HepG2 (cell line): ENCODE measurements around the gene TMX2. TPM values are rescaled to one million over a fixed set of nuclear protein-coding genes. Genes with fewer than 3 reads are reported as not detected.

Source experiments
- ATF5 ChIP-seq: sonication (generic); formaldehyde crosslinking; IDR thresholded peaks from 2 replicates; pipeline ENCODE4 v1.4.0; 2020; ENCODE audit warnings: mild to moderate bottlenecking, low read depth, missing genetic modification reagents
- ATRX ChIP-seq: sonication (generic); formaldehyde crosslinking; IDR thresholded peaks from 2 replicates; pipeline ENCODE4 v1.4.0; 2020; ENCODE audit warnings: missing genetic modification reagents, borderline replicate concordance
- DPF2 ChIP-seq: sonication (generic); formaldehyde crosslinking; IDR thresholded peaks from 2 replicates; pipeline ENCODE4 v1.4.0; 2020; ENCODE audit warnings: mild to moderate bottlenecking, low read depth, missing genetic modification reagents, borderline replicate concordance
- JARID2 ChIP-seq: sonication (generic); formaldehyde crosslinking; IDR thresholded peaks from 2 replicates; pipeline ENCODE4 v1.8.1; 2023; ENCODE audit warnings: missing genetic modification reagents, inconsistent platforms; ENCODE audit not compliant: insufficient replicate concordance
- KMT2B ChIP-seq: IDR thresholded peaks from 2 replicates; pipeline ENCODE4 v1.6.1; 2016; ENCODE audit warnings: missing genetic modification reagents, missing compliant biosample characterization
- MAX ChIP-seq: IDR thresholded peaks from 2 replicates; pipeline ENCODE4 v1.6.1; 2012; ENCODE audit warnings: inconsistent platforms
- MAZ ChIP-seq, 2 experiments: sonication (generic) in 1 of 2; formaldehyde crosslinking in 1 of 2; IDR thresholded peaks; 2 replicates each; pipeline versions ENCODE4 v1.5.0 to v1.6.1; 2012 to 2020; ENCODE audit warnings: low read depth in 2 of 2, mild to moderate bottlenecking in 2 of 2, borderline replicate concordance in 1 of 2, improper control_type of control experiment in 1 of 2, low read length in 1 of 2, missing genetic modification reagents in 1 of 2, moderate library complexity in 1 of 2
- MEIS2 ChIP-seq: sonication (generic); formaldehyde crosslinking; IDR thresholded peaks from 2 replicates; pipeline ENCODE4 v1.9.0; 2021; ENCODE audit warnings: mild to moderate bottlenecking, missing genetic modification reagents
- NR2F6 ChIP-seq, 2 experiments: IDR thresholded peaks; 2 replicates each; pipeline ENCODE4 v1.6.1; 2016; ENCODE audit warnings: antibody characterized with exemption in 1 of 2, mild to moderate bottlenecking in 1 of 2
- PHF5A ChIP-seq: IDR thresholded peaks from one replicate; pipeline ENCODE4 v1.6.1; 2018; ENCODE audit warnings: low read depth, missing genetic modification reagents; ENCODE audit not compliant: unreplicated experiment
- PRMT3 ChIP-seq: sonication (generic); formaldehyde crosslinking; IDR thresholded peaks from 2 replicates; pipeline ENCODE4 v1.8.1; 2022; ENCODE audit warnings: low read depth, mild to moderate bottlenecking, moderate library complexity, missing genetic modification reagents, borderline replicate concordance
- TAF15 ChIP-seq: fragments of 200-400 bp; formaldehyde crosslinking; IDR thresholded peaks from one replicate; pipeline ENCODE4 v1.6.1; 2018; ENCODE audit warnings: mild to moderate bottlenecking, low read depth, low read length; ENCODE audit not compliant: poor library complexity, severe bottlenecking
- ZMYM4 ChIP-seq: sonication (generic); formaldehyde crosslinking; IDR thresholded peaks from 2 replicates; pipeline ENCODE4 v1.8.1; 2023; ENCODE audit warnings: mild to moderate bottlenecking, missing genetic modification reagents
- ZNF407 ChIP-seq: sonication (generic); formaldehyde crosslinking; IDR thresholded peaks from one replicate; pipeline ENCODE4 v1.5.1; 2020; ENCODE audit warnings: mild to moderate bottlenecking, missing genetic modification reagents; ENCODE audit errors: not compliant biosample characterization
- ZNF605 ChIP-seq: sonication (generic); formaldehyde crosslinking; IDR thresholded peaks from 2 replicates; pipeline ENCODE4 v1.8.0; 2022; ENCODE audit warnings: mild to moderate bottlenecking, missing genetic modification reagents
- ZNF674 ChIP-seq: sonication (generic); formaldehyde crosslinking; IDR thresholded peaks from 2 replicates; pipeline ENCODE4 v1.5.0; 2020; ENCODE audit warnings: low read depth, mild to moderate bottlenecking, missing genetic modification reagents
- ZNF891 ChIP-seq: sonication (generic); formaldehyde crosslinking; IDR thresholded peaks from 2 replicates; pipeline ENCODE4 v1.5.0; 2020; ENCODE audit warnings: mild to moderate bottlenecking, missing genetic modification reagents
- ZSCAN22 ChIP-seq: sonication (generic); formaldehyde crosslinking; IDR thresholded peaks from 2 replicates; pipeline ENCODE4 v1.4.0; 2020; ENCODE audit warnings: mild to moderate bottlenecking, missing genetic modification reagents
- polyA plus RNA-seq, 8 experiments: library from polyadenylated mRNA; depleted of rRNA in 3 of 8; stranded (reverse) in 7 of 8; unstranded in 1 of 8; fragments of >200 nt; fragmentation: Illumina TruSeq in 4 of 8; extraction: Trizol in 4 of 8; gene quantifications; 2 replicates each; pipeline versions ENCODE4 v1.2.1 to v1.2.3, GENCODE V29; 2011 to 2016; ENCODE audit warnings: low read depth in 4 of 8, missing spikeins in 1 of 8, mixed read lengths in 1 of 8; ENCODE audit not compliant: insufficient read depth in 1 of 8
- total RNA-seq, 5 experiments: library from RNA; depleted of rRNA; stranded (reverse); fragments of >200 nt; fragmentation: Illumina TruSeq; extraction: Trizol; gene quantifications; 2 replicates each; pipeline ENCODE4 v1.2.3, GENCODE V29; 2016; ENCODE audit warnings: low read depth in 1 of 5

The TMX2 gene
- total and polyA plus RNA-seq, 2 of the 13 experiments (the other 11 are each of a cell fraction or from before 2014, with no cell fraction given): 84.5 to 129 TPM

- TF ChIP-seq ZNF407 (no peak), ZSCAN22 (CRISPR knock-in tag) (no peak), JARID2 (CRISPR knock-in tag) (no peak), ZNF605 (CRISPR knock-in tag) (no peak), MAZ (IDR thresholded peaks at IDR 0.05; ENCODE audit: borderline replicate concordance, low read depth, low read length) (no peak; the same call in 1 of the 2 replicates), MAZ (CRISPR knock-in tag; IDR thresholded peaks at IDR 0.05; ENCODE audit: low read depth) (no peak), ZMYM4 (CRISPR knock-in tag) (peak; percentile 50; the same call in 1 of the 2 replicates), NR2F6 (IDR thresholded peaks at IDR 0.05) (peak; percentile 16; the same call in 1 of the 2 replicates), NR2F6 (CRISPR knock-in tag; IDR thresholded peaks at IDR 0.05) (no peak), MEIS2 (no peak), PHF5A (no peak), ZNF891 (CRISPR knock-in tag) (no peak), ATF5 (CRISPR knock-in tag) (no peak), MAX (peak; percentile 37), TAF15 (no peak), ZNF674 (CRISPR knock-in tag) (no peak), PRMT3 (CRISPR knock-in tag) (no peak), DPF2 (CRISPR knock-in tag) (no peak), ATRX (no peak), KMT2B (CRISPR knock-in tag) (peak; percentile 82)
Observed at GRCh38 chr11:57761301-57762234, 49.2 kb downstream of the TMX2 start, which contains the start of gene CTNND1 (continued).
